Activated naive CD4-positive, alpha-beta T cell (primary cell): ENCODE data around the gene PARP3.

ENCODE experiments used
- DNase-seq, 4 experiments: peaks; one replicate each; lab custom pipeline; 2025; lab: John Stamatoyannopoulos, UW

Gene PARP3

GRCh38 chr3:51966922-51967383 is 24.8 kb downstream of the PARP3 start:
- no peak for DNase-seq

DNA sequence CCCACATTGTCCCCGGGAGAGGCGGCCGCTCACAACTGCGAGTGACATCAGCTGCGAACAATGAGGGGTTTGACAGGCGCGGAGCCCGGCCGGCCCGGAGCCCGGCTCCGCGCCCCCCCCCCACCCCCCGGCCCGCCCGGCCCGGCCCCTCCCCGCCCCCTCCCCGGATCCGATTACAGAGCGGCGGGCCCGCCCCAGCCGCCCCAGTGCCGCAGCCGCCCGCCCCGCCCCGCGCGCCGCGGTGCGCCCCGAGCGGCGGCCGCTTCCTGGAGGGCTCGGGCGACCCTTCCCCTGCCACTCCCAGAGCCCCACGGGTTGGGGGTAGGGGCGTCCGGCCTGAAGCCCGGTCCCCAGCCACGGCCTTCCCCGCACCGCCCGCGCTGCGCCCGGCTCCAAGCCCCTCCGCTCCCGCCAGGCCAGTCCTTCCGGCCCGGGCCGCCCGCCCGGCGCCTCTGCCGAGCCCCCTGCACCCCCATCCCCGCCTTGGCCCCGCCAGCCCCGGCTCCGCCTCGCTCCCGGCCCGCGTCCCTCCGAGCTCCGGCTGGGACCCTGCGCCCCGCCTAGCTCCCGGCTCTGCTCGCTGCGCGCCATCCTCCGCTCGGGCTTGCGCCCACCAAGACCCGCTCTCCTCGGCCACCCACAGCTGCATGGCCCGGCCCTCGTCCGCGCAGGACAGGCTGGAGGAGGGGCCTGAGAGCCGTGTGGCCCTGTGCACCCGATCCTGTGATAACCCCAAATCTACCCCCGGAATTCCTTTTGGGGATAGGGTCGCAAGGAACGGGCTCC is 25.4 kb downstream of the PARP3 start, which contains the start of gene PCBP4:
TSS of gene PCBP4 (minus strand) at position 71 of the 786 bp plus-strand sequence. CDS start 6,214 bp downstream, outside the sequence.
- DNase-seq, result peak in 1 of 4 experiments; percentile 41

GRCh38 chr3:51968170-51968775 is 26.1 kb downstream of the PARP3 start:
- DNase-seq, result no peak

DNA sequence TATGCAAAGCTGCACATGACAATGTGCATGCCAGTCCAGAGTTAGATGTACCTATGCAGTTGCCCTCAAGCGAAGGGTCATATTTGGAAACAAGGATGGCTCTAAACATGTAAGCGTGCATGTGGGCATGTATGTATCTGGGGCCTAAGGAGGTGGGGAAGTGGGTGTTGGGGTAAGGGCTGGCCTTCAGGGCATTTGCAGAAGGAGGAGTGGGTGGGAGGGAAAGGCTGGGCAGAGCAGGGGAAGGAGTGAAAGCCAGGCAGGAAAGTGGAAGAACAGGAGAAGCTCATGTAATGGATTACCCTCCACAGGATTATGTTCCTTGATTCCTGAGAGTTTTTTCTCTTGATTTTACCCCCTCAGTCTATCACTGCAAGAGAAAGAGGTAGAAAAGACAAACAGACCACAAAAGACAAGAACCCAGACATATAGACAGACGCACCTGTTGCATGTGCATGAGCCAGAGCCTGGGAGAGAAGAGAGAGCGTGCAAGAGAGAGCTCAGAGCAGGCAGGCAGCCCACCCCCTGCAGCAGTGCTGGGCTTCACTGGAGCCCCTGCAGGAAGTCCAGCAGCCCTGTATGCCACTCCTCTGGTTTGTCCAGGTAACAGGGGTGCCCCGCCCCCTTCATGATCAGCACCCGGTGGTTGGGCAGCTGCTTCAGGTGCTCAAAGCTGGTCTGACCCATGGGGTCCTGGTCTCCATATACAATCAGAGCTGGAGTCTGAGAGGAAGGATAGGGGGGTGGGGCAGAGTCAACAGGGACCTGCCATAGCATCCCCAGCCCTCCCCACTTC is 26.9 kb downstream of the PARP3 start:
- DNase-seq, result no peak

DNA sequence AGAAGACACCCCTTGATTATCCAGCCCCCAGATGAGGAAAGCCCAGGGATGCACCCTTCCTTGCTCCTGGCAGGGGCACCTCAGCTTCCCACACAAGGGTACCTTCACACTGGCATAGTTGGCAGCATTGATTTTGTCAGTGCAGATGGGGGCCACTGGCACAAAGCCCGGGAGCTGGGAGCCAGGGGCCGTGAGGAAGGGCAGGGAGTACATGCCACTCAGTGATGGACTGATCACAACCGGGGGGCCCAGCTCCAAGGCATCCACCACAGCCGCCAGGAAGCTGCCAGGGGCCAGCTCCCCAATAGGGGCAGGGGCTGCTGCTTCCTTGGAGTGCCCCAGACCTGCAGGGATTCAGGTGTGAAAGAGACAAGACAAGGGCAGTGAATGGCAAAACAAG is 27.7 kb downstream of the PARP3 start:
- DNase-seq, result no peak

DNA sequence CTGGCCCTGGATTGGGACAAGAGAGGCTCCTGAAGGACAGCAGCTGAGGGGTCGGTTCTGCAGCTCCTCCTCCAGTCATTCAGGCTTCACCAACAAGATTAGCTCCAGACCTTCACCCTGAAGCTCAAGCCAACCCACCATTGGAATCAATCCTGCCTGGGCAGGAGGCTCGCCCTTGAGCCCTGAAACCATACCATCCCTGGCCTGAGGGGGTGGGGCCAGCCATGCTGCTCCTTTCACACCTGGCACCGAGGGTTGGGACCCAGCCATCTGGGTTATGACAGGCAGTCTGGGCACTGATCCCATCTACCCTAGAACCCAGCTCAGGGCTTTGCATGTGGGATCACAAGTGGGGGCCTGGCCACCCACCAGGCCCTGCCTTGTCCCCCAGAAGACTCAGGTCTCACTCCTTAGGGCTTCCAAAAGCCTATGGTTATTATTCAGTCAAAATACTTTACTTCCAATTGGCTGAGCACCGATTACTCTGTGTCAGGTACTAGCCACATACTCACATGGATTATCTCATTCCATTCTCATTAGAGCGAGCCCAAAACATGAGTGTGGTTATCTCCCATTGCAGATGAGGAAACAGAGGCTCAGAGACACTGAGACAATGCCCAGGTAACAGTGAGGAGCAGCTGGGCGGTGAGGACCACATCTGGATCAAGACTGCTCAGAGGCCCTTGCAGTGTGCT is 28.6 kb downstream of the PARP3 start:
- no peak for DNase-seq

DNA sequence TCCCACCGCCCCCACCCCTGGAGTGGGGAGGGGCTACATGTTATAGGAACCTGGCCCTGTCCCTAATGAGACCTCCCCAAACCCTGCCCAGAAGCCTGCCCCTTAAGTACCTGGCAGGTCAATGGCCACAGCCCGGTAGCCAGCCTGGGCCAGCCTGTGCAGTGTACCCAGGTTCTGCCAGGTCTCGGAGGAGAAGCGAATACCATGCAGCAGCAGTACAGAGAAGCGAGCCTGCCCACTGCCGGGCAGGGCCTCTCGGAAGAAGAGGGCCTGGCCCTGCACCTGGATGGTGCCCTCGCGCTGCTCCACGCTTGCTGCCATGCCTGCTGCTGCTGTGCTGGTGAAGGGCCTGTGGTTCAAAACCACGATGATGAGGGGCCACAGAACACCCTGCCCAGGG is 29.2 kb downstream of the PARP3 start:
- DNase-seq, result no peak

- DNase-seq, result peak in 1 of 4 experiments; percentile 12
Measured at GRCh38 chr3:51974277-51974962, 32.3 kb downstream of the PARP3 start.

- peak in 3 of 4 experiments; percentile 32 to 64 (median 38) for DNase-seq
Measured at GRCh38 chr3:51974963-51975851, 33.0 kb downstream of the PARP3 start, which contains the start of gene ABHD14A. Gene ABHD14A (plus strand): TSS chr3:51975064. CDS start chr3:51975136, 72 bp downstream.

DNA sequence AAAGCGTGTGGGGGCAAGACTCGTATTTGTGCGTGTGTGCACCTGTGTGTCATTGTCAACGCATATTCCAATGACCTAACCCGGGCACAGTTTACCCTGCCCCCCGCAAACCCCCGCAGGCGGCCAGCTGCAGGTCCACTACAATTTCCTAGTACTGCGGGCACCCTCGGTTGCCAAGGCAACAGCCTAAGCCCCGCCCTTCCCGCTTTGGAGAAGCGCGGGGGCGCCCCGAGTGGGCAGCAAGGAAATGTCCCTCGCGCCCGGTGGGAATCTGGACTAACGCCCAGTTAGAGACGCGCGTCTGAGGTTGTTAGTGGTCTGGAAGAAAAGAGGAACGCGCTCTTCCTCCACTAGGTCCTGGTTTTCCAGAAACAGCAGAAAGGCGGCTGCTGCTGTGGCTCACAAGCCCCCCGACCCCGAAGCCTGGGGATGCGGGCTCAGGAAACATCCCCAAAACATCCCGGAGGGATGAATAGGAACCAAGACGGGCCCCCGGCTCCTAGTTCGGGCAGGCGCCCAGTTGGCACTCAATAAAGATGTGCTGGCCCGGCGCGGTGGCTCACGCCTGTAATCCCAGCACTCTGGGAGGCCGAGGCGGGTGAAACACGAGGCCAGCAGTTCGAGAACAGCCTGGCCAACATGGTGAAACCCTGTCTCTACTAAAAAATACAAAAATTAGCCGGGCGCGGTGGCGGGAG is 33.8 kb downstream of the PARP3 start:
- no peak for DNase-seq

DNA sequence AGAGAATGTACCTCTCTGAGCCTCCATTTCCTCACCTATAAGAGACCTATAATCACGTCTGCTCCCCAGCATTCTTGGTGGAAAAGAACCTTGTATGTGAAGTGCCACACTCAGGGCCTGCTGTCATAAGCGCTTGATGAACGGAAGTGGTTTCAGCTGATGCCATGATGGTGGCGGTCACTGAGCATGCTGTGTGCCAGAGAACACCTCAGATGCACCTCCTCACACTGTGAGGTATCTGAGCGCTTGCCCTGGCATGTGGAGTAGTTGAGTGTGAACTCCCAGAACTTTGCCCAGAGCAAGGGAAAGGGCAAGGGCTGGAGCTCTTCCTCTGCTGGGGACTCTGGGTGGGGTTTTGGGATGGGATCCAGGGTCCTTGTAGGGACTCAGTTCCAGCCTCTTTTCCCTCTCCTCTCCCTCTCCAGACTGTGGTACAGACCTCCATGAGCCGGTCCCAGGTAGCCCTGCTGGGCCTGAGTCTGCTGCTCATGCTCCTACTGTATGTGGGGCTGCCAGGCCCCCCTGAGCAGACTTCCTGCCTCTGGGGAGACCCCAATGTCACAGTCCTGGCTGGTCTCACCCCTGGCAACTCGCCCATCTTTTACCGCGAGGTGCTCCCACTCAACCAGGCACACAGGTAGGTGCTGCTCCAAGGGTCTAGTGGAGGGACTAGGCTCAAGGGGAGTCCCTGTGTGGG is 35.4 kb downstream of the PARP3 start:
- DNase-seq, result peak in 1 of 4 experiments; percentile 14

GRCh38 chr3:51978143-51978502 is 36.0 kb downstream of the PARP3 start:
- no peak for DNase-seq

GRCh38 chr3:51980253-51980652 is 38.1 kb downstream of the PARP3 start:
- no peak for DNase-seq

GRCh38 chr3:51982352-51982837 is 40.2 kb downstream of the PARP3 start:
- no peak for DNase-seq

GRCh38 chr3:51982838-51983577 is 40.8 kb downstream of the PARP3 start, which contains the start of gene ACY1:
Gene ACY1 (plus strand): TSS chr3:51983535. CDS start chr3:51984065, 530 bp downstream.
- peak; percentile 42 to 57 (median 54) for DNase-seq

DNA sequence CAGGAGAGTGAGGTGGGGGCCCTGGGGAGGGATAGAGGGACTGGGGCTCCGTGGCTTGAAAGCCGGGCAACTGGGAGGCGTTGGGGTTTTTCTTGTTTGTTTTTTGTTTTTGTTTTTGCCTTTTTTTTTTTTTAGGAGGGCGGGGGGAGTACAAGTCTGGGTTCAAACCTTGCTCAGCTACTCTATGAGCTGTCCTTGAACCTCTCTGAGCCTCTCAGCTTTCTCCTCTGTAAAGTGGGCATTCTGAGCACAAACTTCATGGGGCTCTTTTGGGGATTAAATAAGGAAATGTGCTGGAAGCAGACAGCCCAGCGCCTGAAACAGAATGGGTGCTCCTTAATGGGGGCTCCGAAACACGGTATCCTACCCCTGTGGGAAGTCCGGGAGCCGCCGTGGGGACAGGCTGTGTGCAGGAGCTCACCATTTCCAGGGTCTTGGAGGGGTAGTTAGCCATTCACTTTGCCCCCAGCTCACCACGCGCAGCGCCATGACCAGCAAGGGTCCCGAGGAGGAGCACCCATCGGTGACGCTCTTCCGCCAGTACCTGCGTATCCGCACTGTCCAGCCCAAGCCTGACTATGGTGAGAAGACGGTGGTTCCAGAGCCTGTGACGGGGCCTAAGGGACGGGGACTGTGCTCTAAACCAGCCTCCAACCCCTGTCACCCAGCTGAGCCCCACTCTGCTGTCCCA is 41.6 kb downstream of the PARP3 start:
- DNase-seq, result no peak

- no peak for DNase-seq
Measured at GRCh38 chr3:51984269-51984647, 42.1 kb downstream of the PARP3 start.
